Lower lobe of right lung (tissue), 2 donors: Measurements from ENCODE around the gene CUX1. TPM values are rescaled to one million over a fixed set of nuclear protein-coding genes. Genes with fewer than 3 reads are reported as not detected.

Experiments
- ATAC-seq, 2 donors: fragments of 200-7000 bp; cut with Tn5 transposase; one replicate each; pipeline ENCODE4 v1.9.1; 2020 to 2022; ENCODE audit warnings: mild to moderate bottlenecking in 2 of 2, moderate library complexity in 2 of 2
- DNase-seq: peaks from one replicate; pipeline ENCODE4 v3.0.0-alpha.2; 2020
- H3K27ac ChIP-seq: fragments of 200-600 bp; one replicate; pipeline ENCODE4 v1.8.0; 2022
- H3K27me3 ChIP-seq: fragments of 200-600 bp; one replicate; pipeline ENCODE4 v1.8.0; 2022; ENCODE audit warnings: low read depth
- H3K36me3 ChIP-seq: fragments of 200-600 bp; one replicate; pipeline ENCODE4 v1.8.0; 2022; ENCODE audit warnings: mild to moderate bottlenecking
- H3K4me1 ChIP-seq: fragments of 200-600 bp; one replicate; pipeline ENCODE4 v1.8.0; 2022
- H3K4me3 ChIP-seq: fragments of 200-600 bp; one replicate; pipeline ENCODE4 v1.8.0; 2022; ENCODE audit warnings: mild to moderate bottlenecking
- H3K9me3 ChIP-seq: fragments of 200-600 bp; one replicate; pipeline ENCODE4 v1.8.0; 2022
- CTCF ChIP-seq: fragments of 200-600 bp; IDR thresholded peaks from one replicate; pipeline ENCODE4 v1.8.0; 2022; ENCODE audit warnings: antibody characterized with exemption, mild to moderate bottlenecking
- intact Hi-C: fragments of 100-400 bp; cut with DNase I; formaldehyde crosslinking; loops from one replicate; pipeline ENCODE4 v1.11.0; 2022
- total RNA-seq: library from RNA; stranded (reverse); fragmentation: NEBNext Ultra II Directional; extraction: Animal tissue kit (Norgen Biotek cat#: 25700); gene quantifications from one replicate; pipeline ENCODE4 v1.2.1, GENCODE V29; 2021
- donor health status: DM: no; HTN: yes; CAD: no; lungs with severe emphysema.

CUX1 gene
- total RNA-seq, 1 donor from 2014 or later = 118 TPM

GRCh38 chr7:101945034-101945758, 127.8 kb downstream of the CUX1 start:
- Histone ChIP-seq H3K9me3 (no peaks in the 10 kb centered on the region), H3K36me3 (no peaks in the 10 kb centered on the region), H3K4me1 (peaks cover 32% of the 10 kb centered on the region), H3K27ac (no peak overlapping the region), H3K27me3 (no peaks in the 10 kb centered on the region), H3K4me3 (no peak overlapping the region)
- intact Hi-C loops = no loop called here
- ATAC-seq (no peak), DNase-seq (no peak)
- TF ChIP-seq CTCF = no peak

GRCh38 chr7:101947899-101948298, 130.5 kb downstream of the CUX1 start:
- Histone ChIP-seq H3K36me3 (no peaks in the 10 kb centered on the region), H3K4me1 (peaks cover 16% of the 10 kb centered on the region), H3K27ac (no peak overlapping the region), H3K4me3 (no peak overlapping the region), H3K9me3 (no peaks in the 10 kb centered on the region), H3K27me3 (no peaks in the 10 kb centered on the region)
- no peak for DNase-seq
- intact Hi-C loops = no loop called here
- no peak for ATAC-seq
- TF ChIP-seq CTCF = no peak

- no peak for TF ChIP-seq CTCF
- intact Hi-C loops = no loop called here
- no peaks in the 10 kb centered on the region for H3K9me3 ChIP-seq
- H3K4me3 ChIP-seq = no peak overlapping the region
- H3K4me1 ChIP-seq = peaks cover 24% of the 10 kb centered on the region
- DNase-seq (no peak), ATAC-seq (no peak)
- no peak overlapping the region for H3K27ac ChIP-seq
- H3K27me3 ChIP-seq = no peaks in the 10 kb centered on the region
- no peaks in the 10 kb centered on the region for H3K36me3 ChIP-seq
Measured at GRCh38 chr7:101948650-101949049, 131.2 kb downstream of the CUX1 start.

GRCh38 chr7:101950450-101951119, 133.2 kb downstream of the CUX1 start:
- H3K9me3 ChIP-seq = no peaks in the 10 kb centered on the region
- no peak overlapping the region for H3K27ac ChIP-seq
- H3K36me3 ChIP-seq = no peaks in the 10 kb centered on the region
- DNase-seq = no peak
- H3K4me3 ChIP-seq = no peak overlapping the region
- no peak for ATAC-seq
- H3K4me1 ChIP-seq = peaks cover 37% of the 10 kb centered on the region
- TF ChIP-seq CTCF = no peak
- intact Hi-C loops = no loop called here
- no peaks in the 10 kb centered on the region for H3K27me3 ChIP-seq

GRCh38 chr7:101951757-101952156, 134.3 kb downstream of the CUX1 start:
- intact Hi-C loops = no loop called here
- no peak for DNase-seq
- TF ChIP-seq CTCF = no peak
- Histone ChIP-seq H3K27ac (no peak overlapping the region), H3K4me1 (peaks cover 37% of the 10 kb centered on the region), H3K9me3 (no peaks in the 10 kb centered on the region), H3K4me3 (no peak overlapping the region), H3K27me3 (no peaks in the 10 kb centered on the region), H3K36me3 (no peaks in the 10 kb centered on the region)
- ATAC-seq = no peak
